Naive thymus-derived CD4-positive, alpha-beta T cell (primary cell): ENCODE measurements around the gene DCLRE1C. TPM values are rescaled to one million over a fixed set of nuclear protein-coding genes. Genes with fewer than 3 reads are reported as not detected.
"Not testable (repeated sequence)": the region's sequence is repeated elsewhere in the genome, so short reads cannot be mapped to it uniquely, and the experiment has no call there.

Experiments used
- ATAC-seq: fragments of 150-1000 bp; cut with Tn5 transposase; 2 replicates; pipeline ENCODE4 v1.10.0; 2021; ENCODE audit warnings: mild to moderate bottlenecking, moderate library complexity
- CTCF ChIA-PET: fragments of 350-600 bp; sonication (Branson Sonifier 250); formaldehyde crosslinking; loops from one replicate; lab custom pipeline; 2021; ENCODE audit warnings: antibody characterized with exemption; lab: Charles Lee
- POLR2A ChIA-PET: fragments of 350-600 bp; sonication (Branson Sonifier 250); formaldehyde crosslinking; loops from one replicate; lab custom pipeline; 2021; ENCODE audit warnings: antibody characterized with exemption, inconsistent platforms; lab: Charles Lee
- DNase-seq, 9 donors: peaks; one replicate each; pipeline versions ENCODE4 v3.0.0 to v3.0.0-alpha.2; 2020 to 2022; ENCODE audit warnings: mixed read lengths in 1 of 9
- H3K27ac ChIP-seq: one replicate; pipeline ENCODE4 v1.7.0; 2013; ENCODE audit warnings: mild to moderate bottlenecking, low read depth, low read length, moderate library complexity
- H3K27me3 ChIP-seq, 2 donors: one replicate each; pipeline ENCODE4 v1.7.0; 2013; ENCODE audit warnings: low read length in 2 of 2, mild to moderate bottlenecking in 2 of 2, moderate library complexity in 2 of 2; ENCODE audit not compliant: control insufficient read depth in 2 of 2, insufficient read depth in 2 of 2
- H3K36me3 ChIP-seq, 3 experiments: 1 replicate in 2 of 3; 2 replicates in 1 of 3; pipeline ENCODE4 v1.7.0; 2013; ENCODE audit warnings: low read length in 3 of 3, mild to moderate bottlenecking in 3 of 3, moderate library complexity in 1 of 3; ENCODE audit not compliant: insufficient read depth in 3 of 3, control insufficient read depth in 2 of 3
- H3K4me1 ChIP-seq, 2 donors: one replicate each; pipeline ENCODE4 v1.7.0; 2013; ENCODE audit warnings: low read length in 2 of 2, mild to moderate bottlenecking in 2 of 2, moderate library complexity in 1 of 2; ENCODE audit not compliant: control insufficient read depth in 2 of 2, insufficient read depth in 2 of 2
- H3K4me3 ChIP-seq: 2 replicates; pipeline ENCODE4 v1.7.0; 2013; ENCODE audit warnings: mild to moderate bottlenecking, low read length
- H3K9me3 ChIP-seq, 3 experiments: 1 replicate in 2 of 3; 2 replicates in 1 of 3; pipeline ENCODE4 v1.7.0; 2013; ENCODE audit warnings: low read length in 3 of 3; ENCODE audit not compliant: control insufficient read depth in 2 of 3
- H3K27ac Mint-ChIP-seq, 9 donors: one replicate each; pipeline ENCODE4 v1.8.0; 2020 to 2022; ENCODE audit warnings: mixed read lengths in 9 of 9, mild to moderate bottlenecking in 8 of 9, moderate library complexity in 5 of 9, inconsistent platforms in 2 of 9
- H3K27me3 Mint-ChIP-seq, 5 donors: one replicate each; pipeline ENCODE4 v1.8.0; 2021 to 2022; ENCODE audit warnings: mixed read lengths in 5 of 5, mild to moderate bottlenecking in 1 of 5
- H3K36me3 Mint-ChIP-seq, 5 donors: one replicate each; pipeline ENCODE4 v1.8.0; 2020 to 2022; ENCODE audit warnings: mixed read lengths in 5 of 5, mild to moderate bottlenecking in 3 of 5, inconsistent platforms in 1 of 5
- H3K4me1 Mint-ChIP-seq, 7 donors: one replicate each; pipeline ENCODE4 v1.8.0; 2020 to 2022; ENCODE audit warnings: mixed read lengths in 7 of 7, mild to moderate bottlenecking in 3 of 7, inconsistent platforms in 1 of 7
- H3K4me3 Mint-ChIP-seq, 10 donors: one replicate each; pipeline ENCODE4 v1.8.0; 2020 to 2022; ENCODE audit warnings: mild to moderate bottlenecking in 10 of 10, mixed read lengths in 10 of 10, moderate library complexity in 6 of 10, inconsistent platforms in 2 of 10
- H3K9me3 Mint-ChIP-seq, 11 donors: one replicate each; pipeline ENCODE4 v1.8.0; 2020 to 2022; ENCODE audit warnings: mixed read lengths in 11 of 11, mild to moderate bottlenecking in 4 of 11, inconsistent platforms in 1 of 11, moderate library complexity in 1 of 11
- intact Hi-C, 2 donors: fragments of 100-400 bp; cut with micrococcal nuclease; formaldehyde crosslinking; loops; one replicate each; pipeline ENCODE4 v1.15.1; 2023
- polyA plus RNA-seq, 2 donors: library from polyadenylated mRNA; unstranded; fragments of 300-500 nt; fragmentation: Illumina TruSeq; gene quantifications; one replicate each; pipeline ENCODE4 v1.2.3, GENCODE V29; 2021
- total RNA-seq, 6 experiments: library from RNA in 5 of 6; stranded (reverse) in 5 of 6; gene quantifications; 1 replicate in 5 of 6; 2 replicates in 1 of 6; pipeline ENCODE4 v1.2.3 and lab custom pipeline; 2021 to 2026

DCLRE1C gene
- total and polyA plus RNA-seq, 7 experiments from 2014 or later: 16.4 to 38.7 (median 24.2) TPM

GRCh38 chr10:14949291-14949690 is 4.6 kb downstream of the DCLRE1C start:
- intact Hi-C loops: no loop called here
- ChIA-PET POLR2A (interaction anchor here (1.3 to 1.6 kb wide), 2 partner anchors 10 to 112 kb away, joined by 3 to 4 read pairs; partner anchors contain the start of genes CDNF and MEIG1), CTCF (no interaction called here)
- Mint-ChIP-seq H3K27ac (peak overlapping the region in 3 of 9 donors; percentile 2 to 47 (median 23)), H3K9me3 (no peaks in the 10 kb centered on the region), H3K36me3 (peaks cover 0 to 41% (median 18%) of the 10 kb centered on the region in 5 donors), H3K4me3 (peak overlapping the region in 1 of 10 donors; percentile 22), H3K4me1 (peaks cover 23 to 47% (median 38%) of the 10 kb centered on the region in 7 donors), H3K27me3 (no peaks in the 10 kb centered on the region)
- peaks cover 20 to 21% of the 10 kb centered on the region in 2 donors for H3K4me1 ChIP-seq
- no peak overlapping the region for H3K27ac ChIP-seq
- H3K4me3 ChIP-seq: no peak overlapping the region
- peaks cover 7 to 38% (median 16%) of the 10 kb centered on the region in 3 experiments for H3K36me3 ChIP-seq
- no peaks in the 10 kb centered on the region for H3K9me3 ChIP-seq
- H3K27me3 ChIP-seq: no peaks in the 10 kb centered on the region
- DNase-seq: no peak
- ATAC-seq: no peak

GRCh38 chr10:14947268-14947667 is 6.6 kb downstream of the DCLRE1C start:
- peaks cover 7 to 51% (median 16%) of the 10 kb centered on the region in 3 experiments for H3K36me3 ChIP-seq
- CTCF ChIA-PET: interaction anchor here (0.5 kb wide), 1 partner anchor 424 kb away, joined by 3 read pairs; no protein-coding TSS in a partner anchor

DNA sequence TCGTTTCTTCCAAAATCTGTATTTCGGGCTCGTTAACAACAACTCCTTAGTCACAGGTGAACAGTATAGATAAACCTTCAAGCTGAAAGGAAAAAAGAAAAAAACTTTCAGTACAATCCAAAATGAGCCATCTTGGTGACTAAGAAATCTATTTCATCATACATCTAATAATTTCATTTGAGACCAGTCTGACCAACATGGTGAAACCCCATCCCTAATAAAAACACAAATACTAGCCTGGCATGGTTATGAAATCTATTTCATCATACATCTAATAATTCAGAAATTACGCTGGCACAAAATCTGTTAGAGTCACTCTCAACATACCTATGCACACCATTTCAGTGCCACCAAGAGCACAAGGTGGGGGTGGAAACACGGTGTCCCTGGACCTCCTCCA is 8.8 kb downstream of the DCLRE1C start:
- H3K9me3 ChIP-seq: no peaks in the 10 kb centered on the region
- ATAC-seq: no peak
- peak overlapping the region in 1 of 9 donors; percentile 37 for H3K27ac Mint-ChIP-seq
- peaks cover 11 to 32% (median 19%) of the 10 kb centered on the region in 7 donors for H3K4me1 Mint-ChIP-seq
- intact Hi-C loops: no loop called here
- H3K27ac ChIP-seq: no peak overlapping the region
- no peaks in the 10 kb centered on the region for H3K9me3 Mint-ChIP-seq
- ChIA-PET CTCF (no interaction called here), POLR2A (interaction anchor here (1.0 kb wide), 1 partner anchor 9 kb away, joined by 3 read pairs; the partner anchor contains the start of gene DCLRE1C)
- peaks cover 0 to 4% of the 10 kb centered on the region in 2 donors for H3K4me1 ChIP-seq
- no peaks in the 10 kb centered on the region for H3K27me3 Mint-ChIP-seq
- no peak overlapping the region for H3K4me3 ChIP-seq
- H3K36me3 ChIP-seq: peaks cover 7 to 55% (median 16%) of the 10 kb centered on the region in 3 experiments
- no peaks in the 10 kb centered on the region for H3K27me3 ChIP-seq
- no peak overlapping the region for H3K4me3 Mint-ChIP-seq
- H3K36me3 Mint-ChIP-seq: peaks cover 6 to 42% (median 21%) of the 10 kb centered on the region in 5 donors
- no peak for DNase-seq

More at GRCh38 chr10:14947268-14947667, 6.6 kb downstream of the DCLRE1C start:
- H3K4me3 Mint-ChIP-seq: no peak overlapping the region
- H3K4me1 Mint-ChIP-seq: peaks cover 17 to 44% (median 32%) of the 10 kb centered on the region in 7 donors
- Histone ChIP-seq H3K4me1 (peaks cover 12 to 13% of the 10 kb centered on the region in 2 donors), H3K4me3 (no peak overlapping the region), H3K9me3 (no peaks in the 10 kb centered on the region), H3K27me3 (no peaks in the 10 kb centered on the region), H3K27ac (no peak overlapping the region)
- ATAC-seq (no peak), DNase-seq (no peak)
- H3K27ac Mint-ChIP-seq: no peak overlapping the region
- H3K36me3 Mint-ChIP-seq: peaks cover 3 to 45% (median 21%) of the 10 kb centered on the region in 5 donors
- POLR2A ChIA-PET: interaction anchor here (0.8 kb wide), 1 partner anchor 220 kb away, joined by 4 read pairs; no protein-coding TSS in a partner anchor
- H3K27me3 Mint-ChIP-seq: no peaks in the 10 kb centered on the region
- no peaks in the 10 kb centered on the region for H3K9me3 Mint-ChIP-seq
- intact Hi-C loops: no loop called here

GRCh38 chr10:14942950-14943338 is 11.0 kb downstream of the DCLRE1C start:
- H3K9me3 Mint-ChIP-seq, POLR2A ChIA-PET, H3K4me1 ChIP-seq, DNase-seq, ATAC-seq, CTCF ChIA-PET, H3K9me3 ChIP-seq, H3K4me3 ChIP-seq, H3K27me3 ChIP-seq, intact Hi-C loops, H3K4me3 Mint-ChIP-seq, H3K27me3 Mint-ChIP-seq, H3K27ac ChIP-seq: not testable (repeated sequence)
- H3K36me3 Mint-ChIP-seq: peaks cover 6 to 32% (median 16%) of the 10 kb centered on the region in 5 donors
- peaks cover 6 to 33% (median 13%) of the 10 kb centered on the region in 7 donors for H3K4me1 Mint-ChIP-seq
- peaks cover 7 to 46% (median 12%) of the 10 kb centered on the region in 3 experiments for H3K36me3 ChIP-seq
- peak overlapping the region in 1 of 9 donors; percentile 60 for H3K27ac Mint-ChIP-seq

DNA sequence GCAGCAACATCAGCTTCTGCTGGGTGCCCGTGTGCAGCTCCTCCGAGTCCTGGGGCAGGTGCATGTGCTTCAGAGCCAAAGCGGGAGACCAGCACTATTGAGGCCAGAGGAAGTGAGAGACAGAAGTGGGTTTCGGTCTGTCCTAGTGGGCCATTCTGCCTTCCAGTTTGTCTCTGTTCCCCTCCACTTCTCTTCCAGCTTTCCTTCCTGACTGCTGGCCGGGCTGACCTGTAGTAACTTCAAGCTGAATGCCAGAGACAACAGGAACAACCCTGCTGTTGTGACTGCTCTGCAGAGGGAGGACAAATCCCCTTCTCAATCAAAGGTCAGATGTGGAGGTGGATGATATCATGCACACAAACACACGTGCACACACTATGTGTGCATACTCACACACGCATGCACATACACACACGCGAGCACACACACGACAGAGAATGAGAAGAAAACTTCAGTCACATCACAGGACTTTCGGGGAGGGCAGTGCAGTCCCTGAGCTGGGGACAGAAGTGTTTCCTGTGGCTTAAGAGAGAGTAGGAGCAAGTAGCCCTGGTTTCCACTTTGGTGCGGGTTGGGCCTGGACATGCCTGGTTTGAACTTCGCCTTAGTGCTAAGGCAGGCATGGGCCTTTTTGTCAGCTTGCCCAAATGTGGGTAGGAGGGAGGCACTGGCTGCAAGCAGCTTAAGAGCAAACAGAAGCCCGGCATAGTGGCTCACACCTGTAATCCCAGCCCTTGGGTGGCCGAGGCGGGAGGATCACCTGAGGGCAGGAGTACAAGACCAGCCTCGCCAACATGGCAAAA is 11.5 kb downstream of the DCLRE1C start:
- H3K27ac ChIP-seq, intact Hi-C loops, H3K4me1 ChIP-seq, CTCF ChIA-PET, H3K9me3 Mint-ChIP-seq, H3K27me3 Mint-ChIP-seq, H3K9me3 ChIP-seq, DNase-seq, H3K4me3 Mint-ChIP-seq, H3K27me3 ChIP-seq, ATAC-seq, H3K4me3 ChIP-seq, POLR2A ChIA-PET: not testable (repeated sequence)
- H3K4me1 Mint-ChIP-seq: peaks cover 6 to 34% (median 13%) of the 10 kb centered on the region in 7 donors
- H3K27ac Mint-ChIP-seq: peak overlapping the region in 7 of 9 donors; percentile 23 to 80 (median 72)
- peaks cover 6 to 29% (median 14%) of the 10 kb centered on the region in 5 donors for H3K36me3 Mint-ChIP-seq
- H3K36me3 ChIP-seq: peaks cover 2 to 43% (median 6%) of the 10 kb centered on the region in 3 experiments

GRCh38 chr10:14938971-14939370 is 14.9 kb downstream of the DCLRE1C start:
- POLR2A ChIA-PET, H3K9me3 ChIP-seq, H3K4me3 Mint-ChIP-seq, H3K4me1 ChIP-seq, H3K27me3 Mint-ChIP-seq, intact Hi-C loops, H3K4me3 ChIP-seq, DNase-seq, H3K27me3 ChIP-seq, H3K27ac ChIP-seq, H3K9me3 Mint-ChIP-seq, CTCF ChIA-PET: not testable (repeated sequence)
- peaks cover 0 to 43% (median 0%) of the 10 kb centered on the region in 3 experiments for H3K36me3 ChIP-seq
- Mint-ChIP-seq H3K4me1 (peaks cover 7 to 29% (median 13%) of the 10 kb centered on the region in 7 donors), H3K36me3 (peaks cover 8 to 28% (median 13%) of the 10 kb centered on the region in 5 donors), H3K27ac (peak overlapping the region in 1 of 9 donors; percentile 23)
- ATAC-seq: peak; percentile 60
